AG09319 (cell line): ENCODE data around the gene WSCD2.

ENCODE experiments used
- DNase-seq: peaks from one replicate; pipeline ENCODE4 v3.0.0-alpha.2; 2010; ENCODE audit warnings: low read depth; ENCODE audit errors: extremely low read depth
- CTCF ChIP-seq: IDR thresholded peaks from 2 replicates; pipeline ENCODE4 v1.5.1; 2011; ENCODE audit warnings: low read depth, mild to moderate bottlenecking, inconsistent platforms, low read length, moderate library complexity

Gene WSCD2

GRCh38 chr12:108090932-108091678 lies 38.0 kb upstream of the WSCD2 start:
- no peak for TF ChIP-seq CTCF

GRCh38 chr12:108091679-108092051 lies 37.4 kb upstream of the WSCD2 start:
- DNase-seq = no peak
- no peak for TF ChIP-seq CTCF

More at GRCh38 chr12:108090932-108091678, 38.0 kb upstream of the WSCD2 start:
- DNase-seq = no peak

- DNase-seq = no peak
These were observed 35.9 kb upstream of the WSCD2 start for GRCh38 chr12:108093209-108093608.

GRCh38 chr12:108094056-108094649 lies 34.9 kb upstream of the WSCD2 start:
- no peak for TF ChIP-seq CTCF
- DNase-seq = no peak

More at GRCh38 chr12:108093209-108093608, 35.9 kb upstream of the WSCD2 start:
- no peak for TF ChIP-seq CTCF

- TF ChIP-seq CTCF = no peak
These were observed 31.8 kb upstream of the WSCD2 start for GRCh38 chr12:108097160-108097911.

GRCh38 chr12:108098374-108098773 lies 30.7 kb upstream of the WSCD2 start:
- no peak for TF ChIP-seq CTCF
- no peak for DNase-seq

More at GRCh38 chr12:108097160-108097911, 31.8 kb upstream of the WSCD2 start:
- DNase-seq = no peak

GRCh38 chr12:108099073-108099472 lies 30.0 kb upstream of the WSCD2 start:
- DNase-seq = no peak
- TF ChIP-seq CTCF = peak; percentile 10
